ENCODE data around the gene FNBP1L. TPM values are rescaled to one million over a fixed set of nuclear protein-coding genes. Genes with fewer than 3 reads are reported as not detected.

The FNBP1L gene
- total and polyA plus RNA-seq, 2 donors from 2014 or later, result 32.7 to 57.3 TPM

GRCh38 chr1:93525431-93525830 lies 77.5 kb downstream of the FNBP1L start:
- no peak for TF ChIP-seq CTCF (IDR thresholded peaks at IDR 0.05; ENCODE audit: borderline replicate concordance, extremely low read depth, insufficient read depth)
- Histone ChIP-seq H3K4me1 (ENCODE audit: control insufficient read depth in 2 of 3, insufficient read depth in 2 of 3, low read depth in 1 of 3, low read length in 3 of 3) (no peaks in the 10 kb centered on the region), H3K9me3 (ENCODE audit: control insufficient read depth in 2 of 3, insufficient read depth in 1 of 3, low read length in 3 of 3) (no peaks in the 10 kb centered on the region), H3K4me3 (ENCODE audit: low read length in 3 of 3) (no peak overlapping the region), H3K27ac (ENCODE audit: low read depth in 2 of 2, low read length in 2 of 2) (no peak overlapping the region), H3K9ac (ENCODE audit: low read length in 3 of 3) (no peak overlapping the region), H3K27me3 (ENCODE audit: control insufficient read depth, insufficient read depth, low read length) (no peaks in the 10 kb centered on the region), H3K36me3 (ENCODE audit: control insufficient read depth in 2 of 3, insufficient read depth in 3 of 3, low read length in 3 of 3) (peaks cover 0 to 4% (median 0%) of the 10 kb centered on the region in 3 donors)
- DNase-seq, result no peak
- FAIRE-seq, result peak; percentile 38
- intact Hi-C loops (cut with DNase I), result no loop called here

DNA sequence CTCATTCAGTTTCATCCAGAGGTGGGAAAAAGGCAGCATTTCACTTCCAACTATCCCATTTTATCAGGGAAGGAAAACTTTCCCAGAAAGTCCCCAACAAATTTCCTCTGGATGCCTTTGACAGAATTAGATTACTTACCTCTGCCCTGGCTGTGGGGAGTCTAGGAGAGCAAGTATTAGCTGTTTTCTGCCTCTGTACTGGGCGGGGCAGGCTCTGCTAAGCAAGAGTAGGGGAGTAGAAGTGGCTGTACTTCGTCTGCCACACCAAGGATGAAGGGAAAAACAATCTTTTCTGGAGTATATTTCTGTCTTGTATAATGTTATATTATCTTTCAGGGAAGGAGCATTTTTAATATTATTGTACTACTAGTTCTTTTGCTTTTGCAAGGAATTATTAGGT lies 78.5 kb downstream of the FNBP1L start:
- intact Hi-C loops (cut with DNase I), result no loop called here
- Histone ChIP-seq H3K27me3 (ENCODE audit: control insufficient read depth, insufficient read depth, low read length) (no peaks in the 10 kb centered on the region), H3K4me1 (ENCODE audit: control insufficient read depth in 2 of 3, insufficient read depth in 2 of 3, low read depth in 1 of 3, low read length in 3 of 3) (no peaks in the 10 kb centered on the region), H3K36me3 (ENCODE audit: control insufficient read depth in 2 of 3, insufficient read depth in 3 of 3, low read length in 3 of 3) (peaks cover 0 to 8% (median 4%) of the 10 kb centered on the region in 3 donors), H3K9ac (ENCODE audit: low read length in 3 of 3) (no peak overlapping the region), H3K4me3 (ENCODE audit: low read length in 3 of 3) (no peak overlapping the region), H3K9me3 (ENCODE audit: control insufficient read depth in 2 of 3, insufficient read depth in 1 of 3, low read length in 3 of 3) (no peaks in the 10 kb centered on the region), H3K27ac (ENCODE audit: low read depth in 2 of 2, low read length in 2 of 2) (no peak overlapping the region)
- no peak for TF ChIP-seq CTCF (IDR thresholded peaks at IDR 0.05; ENCODE audit: borderline replicate concordance, extremely low read depth, insufficient read depth)
- DNase-seq (no peak), FAIRE-seq (no peak)

- DNase-seq (no peak), FAIRE-seq (no peak)
- Histone ChIP-seq H3K4me3 (ENCODE audit: low read length in 3 of 3) (no peak overlapping the region), H3K27me3 (ENCODE audit: control insufficient read depth, insufficient read depth, low read length) (no peaks in the 10 kb centered on the region), H3K4me1 (ENCODE audit: control insufficient read depth in 2 of 3, insufficient read depth in 2 of 3, low read depth in 1 of 3, low read length in 3 of 3) (no peaks in the 10 kb centered on the region), H3K27ac (ENCODE audit: low read depth in 2 of 2, low read length in 2 of 2) (no peak overlapping the region), H3K36me3 (ENCODE audit: control insufficient read depth in 2 of 3, insufficient read depth in 3 of 3, low read length in 3 of 3) (peaks cover 0 to 8% (median 4%) of the 10 kb centered on the region in 3 donors), H3K9ac (ENCODE audit: low read length in 3 of 3) (no peak overlapping the region), H3K9me3 (ENCODE audit: control insufficient read depth in 2 of 3, insufficient read depth in 1 of 3, low read length in 3 of 3) (no peaks in the 10 kb centered on the region)
- TF ChIP-seq CTCF (IDR thresholded peaks at IDR 0.05; ENCODE audit: borderline replicate concordance, extremely low read depth, insufficient read depth), result no peak
- intact Hi-C loops (cut with DNase I), result no loop called here
Measured at GRCh38 chr1:93528412-93528811, 80.5 kb downstream of the FNBP1L start.

GRCh38 chr1:93531193-93531592 lies 83.3 kb downstream of the FNBP1L start:
- Histone ChIP-seq H3K4me1 (ENCODE audit: control insufficient read depth in 2 of 3, insufficient read depth in 2 of 3, low read depth in 1 of 3, low read length in 3 of 3) (no peaks in the 10 kb centered on the region), H3K27ac (ENCODE audit: low read depth in 2 of 2, low read length in 2 of 2) (no peak overlapping the region)

More at GRCh38 chr1:93531193-93531592, 83.3 kb downstream of the FNBP1L start:
- Histone ChIP-seq H3K36me3 (ENCODE audit: control insufficient read depth in 2 of 3, insufficient read depth in 3 of 3, low read length in 3 of 3) (peaks cover 0 to 13% (median 4%) of the 10 kb centered on the region in 3 donors), H3K9ac (ENCODE audit: low read length in 3 of 3) (no peak overlapping the region), H3K9me3 (ENCODE audit: control insufficient read depth in 2 of 3, insufficient read depth in 1 of 3, low read length in 3 of 3) (no peaks in the 10 kb centered on the region), H3K4me3 (ENCODE audit: low read length in 3 of 3) (no peak overlapping the region), H3K27me3 (ENCODE audit: control insufficient read depth, insufficient read depth, low read length) (no peaks in the 10 kb centered on the region)
- intact Hi-C loops (cut with DNase I), result no loop called here
- no peak for TF ChIP-seq CTCF (IDR thresholded peaks at IDR 0.05; ENCODE audit: borderline replicate concordance, extremely low read depth, insufficient read depth)
- FAIRE-seq, result no peak
- no peak for DNase-seq

Data from kidney (tissue), 14 donors.